H9 (cell line): ENCODE data around the gene PUS7. TPM values are rescaled to one million over a fixed set of nuclear protein-coding genes. Genes with fewer than 3 reads are reported as not detected.

Experiments used
- DNase-seq: peaks from one replicate; pipeline ENCODE4 v3.0.0-alpha.2; 2017
- H2AFZ ChIP-seq: one replicate; pipeline ENCODE4 v1.6.1; 2013; ENCODE audit warnings: mild to moderate bottlenecking, low read length, control low read depth, moderate library complexity
- H2AK5ac ChIP-seq: 2 replicates; pipeline ENCODE4 v1.6.1; 2013; ENCODE audit warnings: low read length, control low read depth, mixed read lengths; ENCODE audit not compliant: insufficient read length
- H2BK120ac ChIP-seq: one replicate; pipeline ENCODE4 v1.6.1; 2013; ENCODE audit warnings: low read depth, mild to moderate bottlenecking, low read length, control low read depth, inconsistent platforms; ENCODE audit not compliant: poor library complexity, severe bottlenecking
- H2BK12ac ChIP-seq: 2 replicates; pipeline ENCODE4 v1.6.1; 2013; ENCODE audit warnings: low read length, control low read depth, mixed read lengths, low read depth; ENCODE audit not compliant: insufficient read length
- H2BK15ac ChIP-seq: 2 replicates; pipeline ENCODE4 v1.6.1; 2013; ENCODE audit warnings: low read depth, low read length, control low read depth
- H2BK20ac ChIP-seq: one replicate; pipeline ENCODE4 v1.6.1; 2013; ENCODE audit warnings: low read depth, mild to moderate bottlenecking, low read length, control low read depth, inconsistent platforms; ENCODE audit not compliant: poor library complexity, severe bottlenecking
- H2BK5ac ChIP-seq: 2 replicates; pipeline ENCODE4 v1.6.1; 2013; ENCODE audit warnings: low read length, control low read depth, mixed read lengths; ENCODE audit not compliant: insufficient read length
- H3K14ac ChIP-seq: 2 replicates; pipeline ENCODE4 v1.6.1; 2013; ENCODE audit warnings: low read length, control low read depth; ENCODE audit not compliant: insufficient read depth
- H3K18ac ChIP-seq: 2 replicates; pipeline ENCODE4 v1.6.1; 2013; ENCODE audit warnings: low read depth, mild to moderate bottlenecking, mixed read lengths, low read length, control low read depth; ENCODE audit not compliant: insufficient read length
- H3K23ac ChIP-seq: 2 replicates; pipeline ENCODE4 v1.6.1; 2013; ENCODE audit warnings: low read length, control low read depth, mixed read lengths, low read depth; ENCODE audit not compliant: insufficient read length
- H3K23me2 ChIP-seq: 2 replicates; pipeline ENCODE4 v1.6.1; 2013; ENCODE audit warnings: low read depth, mild to moderate bottlenecking, mixed read lengths, low read length, control low read depth; ENCODE audit not compliant: insufficient read length, poor library complexity, severe bottlenecking
- H3K27ac ChIP-seq: 2 replicates; pipeline ENCODE4 v1.5.1; 2013; ENCODE audit warnings: low read length, control low read depth, mixed read lengths, low read depth; ENCODE audit not compliant: insufficient read length
- H3K27me3 ChIP-seq: 2 replicates; pipeline ENCODE4 v1.6.1; 2013; ENCODE audit warnings: low read length, control low read depth, inconsistent platforms; ENCODE audit not compliant: insufficient read depth
- H3K4ac ChIP-seq: 2 replicates; pipeline ENCODE4 v1.6.1; 2013; ENCODE audit warnings: low read depth, mild to moderate bottlenecking, control low read depth, inconsistent platforms, low read length, moderate library complexity
- H3K4me1 ChIP-seq: 2 replicates; pipeline ENCODE4 v1.6.1; 2013; ENCODE audit warnings: low read length, control low read depth, inconsistent platforms; ENCODE audit not compliant: insufficient read depth
- H3K4me2 ChIP-seq: 2 replicates; pipeline ENCODE4 v1.6.1; 2013; ENCODE audit warnings: low read length, control low read depth, mixed read lengths; ENCODE audit not compliant: insufficient read length, insufficient read depth
- H3K56ac ChIP-seq: 2 replicates; pipeline ENCODE4 v1.6.1; 2013; ENCODE audit warnings: low read depth, mild to moderate bottlenecking, mixed read lengths, low read length, control low read depth; ENCODE audit not compliant: insufficient read length
- H3K79me1 ChIP-seq: 2 replicates; pipeline ENCODE4 v1.6.1; 2013; ENCODE audit warnings: low read depth, mild to moderate bottlenecking, moderate library complexity, low read length, control low read depth, inconsistent platforms; ENCODE audit not compliant: insufficient read depth, poor library complexity, severe bottlenecking
- H3K79me2 ChIP-seq: 2 replicates; pipeline ENCODE4 v1.6.1; 2013; ENCODE audit warnings: low read length, control low read depth, inconsistent platforms; ENCODE audit not compliant: insufficient read depth
- H3K9ac ChIP-seq: 2 replicates; pipeline ENCODE4 v1.6.1; 2013; ENCODE audit warnings: low read length, control low read depth, mixed read lengths; ENCODE audit not compliant: insufficient read length; ENCODE audit errors: extremely low read depth
- H3K9me3 ChIP-seq: one replicate; pipeline ENCODE4 v1.6.1; 2013; ENCODE audit warnings: low read depth, low read length, inconsistent platforms; ENCODE audit not compliant: control insufficient read depth
- H3T11ph ChIP-seq: one replicate; pipeline ENCODE4 v1.6.1; 2013; ENCODE audit warnings: mild to moderate bottlenecking, low read length, control low read depth, inconsistent platforms
- H4K20me1 ChIP-seq: one replicate; pipeline ENCODE4 v1.6.1; 2013; ENCODE audit not compliant: control insufficient read depth, insufficient read length, insufficient read depth
- H4K5ac ChIP-seq: 2 replicates; pipeline ENCODE4 v1.6.1; 2013; ENCODE audit warnings: low read depth, mild to moderate bottlenecking, mixed read lengths, low read length, control low read depth; ENCODE audit not compliant: insufficient read length
- H4K8ac ChIP-seq: replicated peaks from 2 replicates; pipeline ENCODE4 v1.6.1; 2013; ENCODE audit warnings: low read length, control low read depth, mixed read lengths, low read depth; ENCODE audit not compliant: insufficient read length
- H4K91ac ChIP-seq: 2 replicates; pipeline ENCODE4 v1.6.1; 2013; ENCODE audit warnings: low read depth, mild to moderate bottlenecking, moderate library complexity, mixed read lengths, low read length, control low read depth; ENCODE audit not compliant: insufficient read length
- H3K27ac Mint-ChIP-seq, 3 experiments: 2 replicates in 2 of 3; 3 replicates in 1 of 3; pipeline ENCODE4 v1.8.0; 2020 to 2021; ENCODE audit warnings: mixed read lengths in 3 of 3, mild to moderate bottlenecking in 1 of 3, moderate library complexity in 1 of 3
- H3K27me3 Mint-ChIP-seq: 2 replicates; pipeline ENCODE4 v1.8.0; 2021; ENCODE audit warnings: low read depth, mild to moderate bottlenecking, moderate library complexity, mixed read lengths
- H3K36me3 Mint-ChIP-seq, 3 experiments: 2 replicates in 2 of 3; 3 replicates in 1 of 3; pipeline ENCODE4 v1.8.0; 2020 to 2021; ENCODE audit warnings: low read depth in 3 of 3, mixed read lengths in 3 of 3; ENCODE audit not compliant: insufficient read depth in 1 of 3
- H3K4me1 Mint-ChIP-seq, 2 experiments: 2 replicates each; pipeline ENCODE4 v1.8.0; 2020; ENCODE audit warnings: mixed read lengths in 2 of 2
- H3K4me3 Mint-ChIP-seq, 2 experiments: 2 replicates in 1 of 2; 3 replicates in 1 of 2; pipeline ENCODE4 v1.8.0; 2020 to 2021; ENCODE audit warnings: mild to moderate bottlenecking in 2 of 2, mixed read lengths in 2 of 2, moderate library complexity in 1 of 2
- H3K9me3 Mint-ChIP-seq, 2 experiments: 2 replicates in 1 of 2; 3 replicates in 1 of 2; pipeline ENCODE4 v1.8.0; 2020; ENCODE audit warnings: mild to moderate bottlenecking in 2 of 2, mixed read lengths in 2 of 2, moderate library complexity in 1 of 2
- WGBS: extraction: QIAGEN DNeasy Blood & Tissue Kit; methylation state at CpG from one replicate; pipeline ENCODE4 v1.1.7; 2013; ENCODE audit warnings: missing lambda C conversion rate, low lambda C conversion rate, mixed read lengths; ENCODE audit not compliant: insufficient read length; ENCODE audit errors: extremely low coverage; 5-methylcytosine and 5-hydroxymethylcytosine counted together
- total RNA-seq: library from RNA; stranded (reverse); gene quantifications from 2 replicates; pipeline ENCODE4 v1.2.1, GENCODE V29; 2021
- TF ChIP-seq, protein P1 (sequence below): fragments of 200-600 bp; sonication (generic); conservative IDR thresholded peaks from 3 replicates; pipeline ENCODE4 v1.8.0; 2021; ENCODE audit warnings: antibody characterized with exemption, mild to moderate bottlenecking

Gene PUS7
- total RNA-seq, 1 experiment from 2014 or later: 54.3 TPM

- Mint-ChIP-seq H3K27ac (peak overlapping the region in 2 of 3 experiments; percentile 34 to 85; a peak in 2 of 7 replicates), H3K36me3 (peaks cover 10 to 45% (median 17%) of the 10 kb centered on the region in 3 experiments; a peak in 6 of 7 replicates), H3K9me3 (no peaks in the 10 kb centered on the region), H3K4me1 (no peaks in the 10 kb centered on the region; a peak in 1 of 4 replicates), H3K4me3 (no peak overlapping the region), H3K27me3 (no peaks in the 10 kb centered on the region)
- Histone ChIP-seq H3K79me1 (no peaks in the 10 kb centered on the region), H2AK5ac (no peak overlapping the region), H3T11ph (no peak overlapping the region), H3K56ac (no peak overlapping the region), H4K5ac (no peak overlapping the region), H3K18ac (no peak overlapping the region), H3K23ac (no peak overlapping the region), H3K4ac (no peak overlapping the region), H3K4me1 (no peaks in the 10 kb centered on the region), H3K79me2 (no peaks in the 10 kb centered on the region), H2AFZ (no peak overlapping the region), H3K23me2 (no peaks in the 10 kb centered on the region), H2BK5ac (no peak overlapping the region), H4K91ac (no peak overlapping the region), H2BK20ac (no peak overlapping the region), H4K20me1 (no peaks in the 10 kb centered on the region), H2BK12ac (no peak overlapping the region), H3K27ac (no peak overlapping the region), H3K27me3 (no peaks in the 10 kb centered on the region), H2BK15ac (no peak overlapping the region), H4K8ac (no peak overlapping the region), H3K14ac (no peak overlapping the region), H3K9me3 (no peaks in the 10 kb centered on the region), H2BK120ac (no peak overlapping the region), H3K4me2 (no peak overlapping the region), H3K9ac (no peak overlapping the region)
- DNase-seq: no peak
- TF ChIP-seq, protein P1, sequence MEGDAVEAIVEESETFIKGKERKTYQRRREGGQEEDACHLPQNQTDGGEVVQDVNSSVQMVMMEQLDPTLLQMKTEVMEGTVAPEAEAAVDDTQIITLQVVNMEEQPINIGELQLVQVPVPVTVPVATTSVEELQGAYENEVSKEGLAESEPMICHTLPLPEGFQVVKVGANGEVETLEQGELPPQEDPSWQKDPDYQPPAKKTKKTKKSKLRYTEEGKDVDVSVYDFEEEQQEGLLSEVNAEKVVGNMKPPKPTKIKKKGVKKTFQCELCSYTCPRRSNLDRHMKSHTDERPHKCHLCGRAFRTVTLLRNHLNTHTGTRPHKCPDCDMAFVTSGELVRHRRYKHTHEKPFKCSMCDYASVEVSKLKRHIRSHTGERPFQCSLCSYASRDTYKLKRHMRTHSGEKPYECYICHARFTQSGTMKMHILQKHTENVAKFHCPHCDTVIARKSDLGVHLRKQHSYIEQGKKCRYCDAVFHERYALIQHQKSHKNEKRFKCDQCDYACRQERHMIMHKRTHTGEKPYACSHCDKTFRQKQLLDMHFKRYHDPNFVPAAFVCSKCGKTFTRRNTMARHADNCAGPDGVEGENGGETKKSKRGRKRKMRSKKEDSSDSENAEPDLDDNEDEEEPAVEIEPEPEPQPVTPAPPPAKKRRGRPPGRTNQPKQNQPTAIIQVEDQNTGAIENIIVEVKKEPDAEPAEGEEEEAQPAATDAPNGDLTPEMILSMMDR: no peak
- no CpG with 5 or more reads among the region's 7 CpGs for WGBS
These were observed 28.7 kb downstream of the PUS7 start for GRCh38 chr7:105493196-105493922.
